ENCODE results near the gene ARHGEF39.
A peak's percentile ranks its signal among the peaks of the same experiment; 100 is the strongest.

The ARHGEF39 gene

GRCh38 chr9:35664531-35665470 is at the start of gene ARHGEF39:
ARHGEF39 (minus strand) TSS chr9:35665195; CDS start chr9:35665169, 26 bp downstream.
- peak; percentile 89 for DNase-seq

GRCh38 chr9:35714123-35714522 is 49.1 kb upstream of the ARHGEF39 start:
- DNase-seq, result no peak

- no peak for DNase-seq
Measured at GRCh38 chr9:35713578-35713977, 48.6 kb upstream of the ARHGEF39 start.

- DNase-seq, result no peak
Measured at GRCh38 chr9:35712762-35713400, 47.9 kb upstream of the ARHGEF39 start.

- no peak for DNase-seq
Measured at GRCh38 chr9:35711501-35712428, 46.8 kb upstream of the ARHGEF39 start.

GRCh38 chr9:35710818-35711500 is 46.0 kb upstream of the ARHGEF39 start:
- DNase-seq, result no peak

GRCh38 chr9:35708146-35708545 is 43.2 kb upstream of the ARHGEF39 start:
- no peak for DNase-seq

- no peak for DNase-seq
Measured at GRCh38 chr9:35706951-35707350, 42.0 kb upstream of the ARHGEF39 start.

- no peak for DNase-seq
Measured at GRCh38 chr9:35705836-35706430, 40.9 kb upstream of the ARHGEF39 start.

- no peak for DNase-seq
Measured at GRCh38 chr9:35705372-35705771, 40.4 kb upstream of the ARHGEF39 start.

GRCh38 chr9:35703906-35704672 is 39.1 kb upstream of the ARHGEF39 start:
- DNase-seq, result no peak

- DNase-seq, result no peak
Measured at GRCh38 chr9:35702696-35703095, 37.7 kb upstream of the ARHGEF39 start.

GRCh38 chr9:35700942-35701341 is 35.9 kb upstream of the ARHGEF39 start:
- no peak for DNase-seq

GRCh38 chr9:35700031-35700430 is 35.0 kb upstream of the ARHGEF39 start:
- no peak for DNase-seq

GRCh38 chr9:35698231-35698630 is 33.2 kb upstream of the ARHGEF39 start:
- DNase-seq, result no peak

- no peak for DNase-seq
Measured at GRCh38 chr9:35697486-35697885, 32.5 kb upstream of the ARHGEF39 start.

GRCh38 chr9:35696520-35697215 is 31.7 kb upstream of the ARHGEF39 start:
- peak; percentile 73 for DNase-seq

GRCh38 chr9:35695943-35696401 is 31.0 kb upstream of the ARHGEF39 start:
- DNase-seq, result no peak

- no peak for DNase-seq
Measured at GRCh38 chr9:35691757-35692301, 26.8 kb upstream of the ARHGEF39 start.

GRCh38 chr9:35691334-35691650 is 26.3 kb upstream of the ARHGEF39 start:
- no peak for DNase-seq

Data from activated CD8-positive, alpha-beta memory T cell treated with anti-CD3 and anti-CD28 coated beads, Interleukin-2, amount 50 U/mL, for 48 hours (primary cell).